ENCODE data around the gene DCAF10. TPM values are rescaled to one million over a fixed set of nuclear protein-coding genes. Genes with fewer than 3 reads are reported as not detected.
A peak's percentile ranks its signal among the peaks of the same experiment; 100 is the strongest.

DCAF10 gene
- total and polyA plus RNA-seq, 2 of the 13 experiments (the other 11 are each of a cell fraction or from before 2014, with no cell fraction given) = 9.2 to 20.3 TPM

GRCh38 chr9:37801959-37802711, 1.5 kb downstream of the DCAF10 start:
- ATAC-seq (no peak), FAIRE-seq (no peak), DNase-seq (ENCODE audit: low spot score) (no peak)
- TSS peak; percentile 62 for BruUV-seq (replicated peaks)
- H3K4me1 ChIP-seq (ENCODE audit: insufficient read depth, low read length) = peaks cover 32% of the 10 kb centered on the region
- no peaks in the 10 kb centered on the region for H3K27me3 ChIP-seq (ENCODE audit: control insufficient read depth in 1 of 2, insufficient read depth in 2 of 2, low read length in 2 of 2)
- no peaks in the 10 kb centered on the region for H3K36me3 ChIP-seq (replicated peaks in 1 of 2; ENCODE audit: control insufficient read depth in 1 of 2, insufficient read depth in 2 of 2, low read length in 2 of 2)
- POLR2A ChIA-PET = interaction anchor here (1.0 to 1.8 kb wide), 2 partner anchors 17 to 49 kb away, joined by 3 to 29 read pairs; partner anchors contain the start of gene EXOSC3
- H3K79me2 ChIP-seq (ENCODE audit: insufficient read depth, low read length) = peaks cover 38% of the 10 kb centered on the region
- CTCF ChIA-PET (ENCODE audit: low intra/inter-chr PET ratio, low total read pairs) = interaction anchor here (1.9 kb wide), 1 partner anchor 17 kb away, joined by 4 read pairs; no protein-coding TSS in a partner anchor
- H3K9ac ChIP-seq (ENCODE audit: insufficient read depth, low read depth, low read length) = peak overlapping the region; percentile 88
- intact Hi-C loops (cut with micrococcal nuclease; ENCODE audit: unreplicated experiment) (loop anchor here (1.0 kb wide), 1 partner anchor 101 kb away; no protein-coding TSS in a partner anchor), in situ Hi-C loops (cut with HindIII; ENCODE audit: extremely low pct_ligation_motif_present, low pct_unique_long_range_greater_than_20kb) (no loop called here)
- peak overlapping the region; percentile 89 for H3K27ac ChIP-seq (ENCODE audit: extremely low read length, insufficient read depth, low read length)
- no peak overlapping the region for H2AFZ ChIP-seq (ENCODE audit: low read length)
- peak overlapping the region; percentile 93 to 96 (median 94) for H3K4me3 ChIP-seq (replicated peaks in 1 of 3; ENCODE audit: insufficient read depth in 1 of 3, low read depth in 2 of 3, low read length in 3 of 3)
- WGBS (ENCODE audit: low lambda C conversion rate) = 14% methylated on average over 10 of the region's 10 CpGs
- peaks cover 12% of the 10 kb centered on the region; the same call in 1 of the 2 replicates for H4K20me1 ChIP-seq (ENCODE audit: insufficient read depth, low read length)
- H3K9me3 ChIP-seq (ENCODE audit: low read length) = no peaks in the 10 kb centered on the region
- H3K4me2 ChIP-seq (ENCODE audit: low read depth, low read length) = peak overlapping the region; percentile 98
- no peak for TF ChIP-seq MTF1 (CRISPR knock-in tag; IDR thresholded peaks at IDR 0.05)
- no peak for TF ChIP-seq ZNF280B (CRISPR knock-in tag; IDR thresholded peaks at IDR 0.05; ENCODE audit: borderline replicate concordance)
- TF ChIP-seq SIX4 (CRISPR knock-in tag; IDR thresholded peaks at IDR 0.05) = peak; percentile 38; the same call in 1 of the 2 replicates
- TF ChIP-seq ZNF350 (CRISPR knock-in tag; IDR thresholded peaks at IDR 0.05; ENCODE audit: borderline replicate concordance, low read depth) = no peak
- TF ChIP-seq, protein P1, sequence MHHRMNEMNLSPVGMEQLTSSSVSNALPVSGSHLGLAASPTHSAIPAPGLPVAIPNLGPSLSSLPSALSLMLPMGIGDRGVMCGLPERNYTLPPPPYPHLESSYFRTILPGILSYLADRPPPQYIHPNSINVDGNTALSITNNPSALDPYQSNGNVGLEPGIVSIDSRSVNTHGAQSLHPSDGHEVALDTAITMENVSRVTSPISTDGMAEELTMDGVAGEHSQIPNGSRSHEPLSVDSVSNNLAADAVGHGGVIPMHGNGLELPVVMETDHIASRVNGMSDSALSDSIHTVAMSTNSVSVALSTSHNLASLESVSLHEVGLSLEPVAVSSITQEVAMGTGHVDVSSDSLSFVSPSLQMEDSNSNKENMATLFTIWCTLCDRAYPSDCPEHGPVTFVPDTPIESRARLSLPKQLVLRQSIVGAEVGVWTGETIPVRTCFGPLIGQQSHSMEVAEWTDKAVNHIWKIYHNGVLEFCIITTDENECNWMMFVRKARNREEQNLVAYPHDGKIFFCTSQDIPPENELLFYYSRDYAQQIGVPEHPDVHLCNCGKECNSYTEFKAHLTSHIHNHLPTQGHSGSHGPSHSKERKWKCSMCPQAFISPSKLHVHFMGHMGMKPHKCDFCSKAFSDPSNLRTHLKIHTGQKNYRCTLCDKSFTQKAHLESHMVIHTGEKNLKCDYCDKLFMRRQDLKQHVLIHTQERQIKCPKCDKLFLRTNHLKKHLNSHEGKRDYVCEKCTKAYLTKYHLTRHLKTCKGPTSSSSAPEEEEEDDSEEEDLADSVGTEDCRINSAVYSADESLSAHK (CRISPR knock-in tag; IDR thresholded peaks at IDR 0.05; ENCODE audit: borderline replicate concordance) = no peak
- TF ChIP-seq CAMTA2 (CRISPR knock-in tag; IDR thresholded peaks at IDR 0.05; ENCODE audit: borderline replicate concordance) = no peak
- no peak for TF ChIP-seq FOSL1 (CRISPR knock-in tag; IDR thresholded peaks at IDR 0.05; ENCODE audit: borderline replicate concordance)
- TF ChIP-seq ZNF605 (CRISPR knock-in tag; IDR thresholded peaks at IDR 0.05) = no peak
- TF ChIP-seq TSC22D2 (CRISPR knock-in tag; IDR thresholded peaks at IDR 0.05; ENCODE audit: borderline replicate concordance) = no peak
- TF ChIP-seq TBX3 (IDR thresholded peaks at IDR 0.05; ENCODE audit: borderline replicate concordance) = no peak
- no peak for TF ChIP-seq ZFP36L1 (CRISPR knock-in tag; IDR thresholded peaks at IDR 0.05)
- TF ChIP-seq, protein P2, sequence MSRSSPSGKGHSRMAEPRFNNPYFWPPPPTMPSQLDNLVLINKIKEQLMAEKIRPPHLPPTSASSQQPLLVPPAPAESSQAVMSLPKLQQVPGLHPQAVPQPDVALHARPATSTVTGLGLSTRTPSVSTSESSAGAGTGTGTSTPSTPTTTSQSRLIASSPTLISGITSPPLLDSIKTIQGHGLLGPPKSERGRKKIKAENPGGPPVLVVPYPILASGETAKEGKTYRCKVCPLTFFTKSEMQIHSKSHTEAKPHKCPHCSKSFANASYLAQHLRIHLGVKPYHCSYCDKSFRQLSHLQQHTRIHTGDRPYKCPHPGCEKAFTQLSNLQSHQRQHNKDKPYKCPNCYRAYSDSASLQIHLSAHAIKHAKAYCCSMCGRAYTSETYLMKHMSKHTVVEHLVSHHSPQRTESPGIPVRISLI (CRISPR knock-in tag; IDR thresholded peaks at IDR 0.05; ENCODE audit: borderline replicate concordance) = no peak
- peak; percentile 58; the same call in 1 of the 2 replicates for TF ChIP-seq PPARG (CRISPR knock-in tag; conservative IDR thresholded peaks at IDR 0.05)
- no peak for TF ChIP-seq HNF4A (CRISPR knock-in tag; IDR thresholded peaks at IDR 0.05)
- no peak for TF ChIP-seq TCF12 (IDR thresholded peaks at IDR 0.05)
- no peak for TF ChIP-seq TCF12 (CRISPR knock-in tag; IDR thresholded peaks at IDR 0.05)
- no peak for TF ChIP-seq AGO1 (IDR thresholded peaks at IDR 0.05; ENCODE audit: low read depth, low read length, poor library complexity, severe bottlenecking)
- TF ChIP-seq NR2F6 (IDR thresholded peaks at IDR 0.05) = peak; percentile 37; the same call in 1 of the 2 replicates
- TF ChIP-seq NR2F6 (CRISPR knock-in tag; IDR thresholded peaks at IDR 0.05) = 0 out of 2 replicates have a peak, but pooled peaks have one; percentile 29

Data from HepG2 (cell line).